ENCODE measurements around the gene DIAPH1.

DIAPH1 gene

GRCh38 chr5:141657404-141657803 lies 38.6 kb upstream of the DIAPH1 start:
- in situ Hi-C loops (cut with MboI; ENCODE audit: low sequenced_read_pairs, unreplicated experiment), result no loop called here
- no peak for TF ChIP-seq CTCF (IDR thresholded peaks at IDR 0.05; ENCODE audit: borderline replicate concordance, control extremely low read depth, extremely low read depth, insufficient read depth, missing control alignments)
- DNase-seq (ENCODE audit: low spot score), result no peak

GRCh38 chr5:141656396-141656795 lies 37.6 kb upstream of the DIAPH1 start:
- no peak for TF ChIP-seq CTCF (IDR thresholded peaks at IDR 0.05; ENCODE audit: borderline replicate concordance, control extremely low read depth, extremely low read depth, insufficient read depth, missing control alignments)
- in situ Hi-C loops (cut with MboI; ENCODE audit: low sequenced_read_pairs, unreplicated experiment), result no loop called here
- no peak for DNase-seq (ENCODE audit: low spot score)

GRCh38 chr5:141655020-141655419 lies 36.2 kb upstream of the DIAPH1 start:
- no peak for DNase-seq (ENCODE audit: low spot score)
- TF ChIP-seq CTCF (IDR thresholded peaks at IDR 0.05; ENCODE audit: borderline replicate concordance, control extremely low read depth, extremely low read depth, insufficient read depth, missing control alignments), result no peak
- in situ Hi-C loops (cut with MboI; ENCODE audit: low sequenced_read_pairs, unreplicated experiment), result no loop called here

GRCh38 chr5:141654298-141654697 lies 35.5 kb upstream of the DIAPH1 start:
- TF ChIP-seq CTCF (IDR thresholded peaks at IDR 0.05; ENCODE audit: borderline replicate concordance, control extremely low read depth, extremely low read depth, insufficient read depth, missing control alignments), result no peak
- in situ Hi-C loops (cut with MboI; ENCODE audit: low sequenced_read_pairs, unreplicated experiment), result no loop called here
- DNase-seq (ENCODE audit: low spot score), result no peak

GRCh38 chr5:141651728-141652105 lies 32.9 kb upstream of the DIAPH1 start:
- no peak for TF ChIP-seq CTCF (IDR thresholded peaks at IDR 0.05; ENCODE audit: borderline replicate concordance, control extremely low read depth, extremely low read depth, insufficient read depth, missing control alignments)
- in situ Hi-C loops (cut with MboI; ENCODE audit: low sequenced_read_pairs, unreplicated experiment), result no loop called here
- no peak for DNase-seq (ENCODE audit: low spot score)

- no peak for TF ChIP-seq CTCF (IDR thresholded peaks at IDR 0.05; ENCODE audit: borderline replicate concordance, control extremely low read depth, extremely low read depth, insufficient read depth, missing control alignments)
- DNase-seq (ENCODE audit: low spot score), result peak; percentile 100
- in situ Hi-C loops (cut with MboI; ENCODE audit: low sequenced_read_pairs, unreplicated experiment), result no loop called here
Observed at GRCh38 chr5:141650851-141651727, 32.3 kb upstream of the DIAPH1 start, which contains the start of gene FCHSD1. Gene FCHSD1 (minus strand): TSS chr5:141651418. CDS start chr5:141651368, 50 bp downstream.
